NCI-H1105 treated with DMSO at 0.1 percent for 48 hours (cell line): Measurements from ENCODE around the gene VAV2.
"Not testable (repeated sequence)": the region's sequence is repeated elsewhere in the genome, so short reads cannot be mapped to it uniquely, and the experiment has no call there.

Experiments
- DNase-seq: peaks from one replicate; lab custom pipeline; 2025; lab: John Stamatoyannopoulos, UW

The VAV2 gene

DNA sequence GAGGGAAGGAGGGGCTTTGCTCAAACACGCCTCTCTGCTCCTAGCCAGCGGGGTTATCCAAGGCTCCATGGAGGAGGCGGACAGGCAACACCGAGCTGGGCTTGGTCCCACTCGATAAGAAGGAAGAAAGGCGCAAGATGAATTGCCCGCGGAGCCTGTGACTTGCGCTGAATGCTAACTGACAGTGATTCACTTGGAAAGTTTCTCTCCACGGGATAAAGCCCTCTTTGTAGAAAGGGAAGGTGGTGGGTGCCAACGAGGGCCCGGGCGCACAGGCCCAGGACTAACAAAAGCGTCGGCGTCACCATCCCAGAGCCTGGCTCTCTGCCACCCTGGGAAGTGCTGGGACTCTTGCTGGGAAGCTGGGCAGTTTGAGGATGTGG, 76.0 kb downstream of the VAV2 start:
- DNase-seq, result no peak

DNA sequence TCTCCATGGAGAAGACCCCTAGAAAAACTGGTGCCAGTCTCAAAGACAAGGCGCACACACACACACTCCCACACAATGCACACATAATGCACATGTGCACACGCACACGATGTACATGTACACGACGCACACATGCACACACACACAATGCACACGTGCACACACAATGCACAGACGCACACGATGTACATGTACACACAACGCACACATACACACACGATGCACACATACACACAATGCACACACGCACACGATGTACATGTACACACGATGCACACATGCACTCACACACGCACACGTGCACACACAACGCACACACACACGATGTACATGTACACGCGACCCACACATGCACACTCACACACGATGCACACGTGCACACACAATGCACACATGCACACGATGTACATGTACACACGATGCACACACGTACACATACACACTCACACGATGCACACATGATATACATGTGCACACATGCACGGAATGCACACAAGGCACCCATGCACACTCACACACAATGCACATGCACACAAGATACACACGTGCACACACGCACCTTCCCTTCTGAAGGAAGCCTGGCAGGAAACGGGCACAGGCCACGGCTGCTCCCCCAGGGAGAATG, 76.5 kb downstream of the VAV2 start:
- DNase-seq, result no peak

DNA sequence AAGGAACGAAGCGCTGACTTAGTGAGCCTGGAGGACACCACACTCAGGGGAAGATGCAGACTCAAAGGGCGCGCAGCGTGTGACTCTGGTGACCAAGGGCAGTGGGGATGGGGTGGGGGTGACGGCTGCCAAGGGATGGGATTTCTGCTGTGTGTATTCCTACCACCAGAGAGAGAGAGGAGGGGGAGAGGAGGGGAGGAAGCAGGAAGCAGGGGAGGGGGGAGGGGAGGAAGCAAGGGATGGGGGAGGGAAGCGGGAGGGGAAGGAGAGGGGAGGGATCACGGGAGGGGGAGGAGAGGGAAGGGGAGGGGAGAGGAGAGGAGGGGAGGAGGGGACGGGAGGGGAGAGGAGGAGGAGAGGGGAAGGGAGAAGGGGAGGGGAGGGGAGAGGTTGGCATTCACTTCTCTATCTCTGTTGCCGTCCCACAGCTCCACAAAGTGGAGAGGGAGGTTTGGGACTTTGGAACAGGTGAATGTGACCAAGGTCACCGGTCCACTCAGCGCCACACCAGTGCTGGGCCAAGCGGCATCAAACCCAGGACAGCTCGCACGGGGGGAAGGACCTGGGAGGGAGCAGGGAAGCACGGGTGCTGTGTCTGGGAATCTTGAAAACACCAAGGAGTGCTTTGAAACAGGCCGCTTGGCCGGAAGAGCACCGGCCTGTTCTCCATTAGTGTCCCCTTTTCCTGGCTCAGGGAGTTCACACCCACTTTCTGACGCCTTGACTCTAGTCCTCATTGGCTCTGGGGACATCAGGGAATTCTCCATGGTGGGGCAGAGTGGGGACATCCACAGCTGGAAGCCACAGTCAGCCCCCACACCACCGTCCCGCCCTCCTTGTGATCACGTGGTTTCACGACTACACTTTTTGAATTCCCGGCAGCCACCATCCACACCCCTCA, 77.4 kb downstream of the VAV2 start:
- DNase-seq, result no peak

DNA sequence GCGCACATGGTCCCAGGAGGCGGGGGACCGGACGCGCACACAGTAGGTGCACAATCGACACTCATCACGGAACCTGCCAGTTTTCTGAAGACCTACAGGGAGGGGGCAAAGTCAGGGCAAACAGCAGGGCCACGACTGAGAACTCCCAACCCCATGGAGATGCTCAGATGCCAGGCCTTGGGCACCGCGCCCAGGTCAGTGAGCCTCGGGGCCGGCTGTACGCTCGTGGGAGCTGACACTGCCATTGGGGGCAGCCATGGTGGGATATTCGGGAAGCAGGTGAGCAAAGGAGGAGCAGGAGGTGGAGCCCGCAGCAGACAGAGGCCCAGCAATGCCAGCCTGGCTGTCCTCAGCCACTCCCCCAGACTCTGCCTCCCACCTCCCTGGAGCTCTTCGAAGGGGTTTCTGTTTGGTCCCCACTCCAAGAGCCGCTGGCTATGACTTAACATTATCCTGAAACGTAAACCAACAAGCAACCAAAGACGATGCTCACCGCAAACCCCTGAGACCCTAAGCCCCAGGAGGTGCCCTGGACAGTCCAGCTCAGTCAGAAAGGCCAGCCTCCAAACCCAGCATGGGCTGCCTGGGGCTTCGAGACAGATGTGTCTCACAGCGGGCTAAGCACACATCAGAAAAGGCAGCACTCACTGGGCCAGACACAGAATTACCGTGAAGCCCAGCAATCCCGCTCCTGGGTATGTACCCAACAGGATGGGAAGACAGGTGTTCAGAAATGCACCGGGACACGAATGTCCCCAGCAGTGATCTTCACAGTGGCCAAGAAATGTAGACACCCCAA, 78.4 kb downstream of the VAV2 start:
- no peak for DNase-seq

DNA sequence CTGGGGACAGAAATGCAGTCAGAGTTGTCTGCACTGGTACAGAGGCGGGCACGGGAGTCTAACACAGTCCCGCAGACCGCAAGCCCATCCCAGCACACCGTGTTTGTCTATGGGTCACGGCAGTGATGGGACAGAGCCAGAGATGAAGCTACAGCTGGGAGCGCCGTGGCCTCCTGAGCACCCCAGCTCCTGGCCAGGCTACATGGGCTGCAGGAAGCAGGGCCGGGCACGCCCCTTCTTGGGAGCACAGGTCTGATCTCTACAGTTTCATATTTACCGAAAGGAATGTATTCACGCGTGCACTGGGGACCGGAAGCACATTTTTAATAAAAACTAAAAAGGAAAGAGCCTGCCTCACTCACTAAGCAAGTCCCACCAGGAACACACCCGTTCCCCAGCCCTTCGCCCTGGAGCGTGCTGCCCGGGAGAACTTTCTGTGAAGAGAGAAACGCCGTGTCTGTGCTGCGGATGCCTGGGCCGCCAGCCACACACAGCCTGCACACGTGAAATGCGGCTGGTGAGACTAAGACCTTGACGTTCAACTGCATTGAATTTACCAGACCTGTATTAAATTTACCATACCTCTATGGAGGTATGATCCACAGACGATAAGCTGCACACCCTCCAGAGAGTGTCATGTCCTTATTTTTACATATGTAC, 81.1 kb downstream of the VAV2 start:
- no peak for DNase-seq

DNA sequence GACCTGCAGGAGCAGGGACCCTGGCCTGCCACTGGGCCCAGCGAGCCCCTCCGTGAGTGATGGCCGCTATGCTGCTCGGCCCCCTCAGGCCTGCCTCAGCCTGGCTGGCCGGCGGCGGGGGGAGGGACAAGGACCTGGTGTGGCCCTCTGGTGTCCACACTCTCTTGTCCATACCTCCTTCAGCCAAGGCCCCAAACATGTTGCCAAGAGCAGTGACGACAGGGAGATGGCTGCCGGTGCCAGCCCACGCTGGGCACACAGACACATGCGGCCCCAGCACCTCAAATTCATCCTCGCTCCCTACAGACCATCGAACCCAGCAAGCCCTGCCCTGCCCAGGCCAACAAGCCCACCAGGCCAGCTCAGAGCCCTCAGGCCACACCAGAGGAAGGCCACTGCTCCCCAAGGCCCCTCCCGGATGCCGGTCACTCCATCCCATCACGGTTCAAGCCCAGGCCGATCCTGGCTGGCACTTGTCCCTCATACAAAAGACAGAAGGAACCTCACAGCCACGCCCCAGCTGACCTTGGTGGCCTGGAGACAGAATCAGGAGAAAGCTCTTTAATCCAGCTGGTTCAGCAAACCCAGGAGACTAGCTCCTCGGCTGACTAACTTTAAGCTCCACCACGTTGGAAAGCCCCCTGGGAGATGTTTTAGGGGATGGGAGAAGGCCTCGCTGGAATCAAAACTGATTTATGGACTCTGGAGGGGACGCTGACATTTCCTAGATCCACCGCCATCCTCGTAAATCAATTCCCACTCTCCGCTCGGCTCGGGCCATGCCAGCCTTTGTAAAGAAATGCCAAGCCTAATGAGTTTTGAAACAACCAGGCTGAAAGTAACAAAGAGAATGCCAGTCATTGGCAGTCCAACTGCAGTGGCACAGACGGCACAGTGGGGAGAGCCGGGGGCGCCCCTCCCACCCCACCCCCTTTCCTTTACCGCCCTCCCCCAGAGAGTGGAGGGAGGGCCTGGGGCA, 84.9 kb downstream of the VAV2 start:
- DNase-seq, result no peak

DNA sequence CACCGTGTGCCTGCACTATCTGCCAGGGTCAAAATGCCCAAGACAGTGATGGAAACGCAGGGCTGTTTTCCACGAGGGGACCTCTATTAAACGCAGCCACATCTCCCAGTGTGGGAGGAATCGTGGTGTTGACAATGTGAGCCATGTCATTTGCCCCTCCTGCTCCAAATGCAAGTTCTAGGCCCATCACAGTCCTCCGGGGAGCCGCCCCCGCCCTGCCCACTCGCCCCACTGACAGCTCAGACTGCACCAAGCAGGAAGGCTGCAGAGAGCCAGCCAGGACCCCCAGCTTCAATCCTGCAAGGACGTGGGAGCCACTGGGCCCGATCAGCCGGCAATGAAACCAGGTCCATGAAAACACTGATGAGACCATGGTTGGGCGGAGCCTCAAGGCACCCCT, 85.9 kb downstream of the VAV2 start:
- DNase-seq, result no peak

DNA sequence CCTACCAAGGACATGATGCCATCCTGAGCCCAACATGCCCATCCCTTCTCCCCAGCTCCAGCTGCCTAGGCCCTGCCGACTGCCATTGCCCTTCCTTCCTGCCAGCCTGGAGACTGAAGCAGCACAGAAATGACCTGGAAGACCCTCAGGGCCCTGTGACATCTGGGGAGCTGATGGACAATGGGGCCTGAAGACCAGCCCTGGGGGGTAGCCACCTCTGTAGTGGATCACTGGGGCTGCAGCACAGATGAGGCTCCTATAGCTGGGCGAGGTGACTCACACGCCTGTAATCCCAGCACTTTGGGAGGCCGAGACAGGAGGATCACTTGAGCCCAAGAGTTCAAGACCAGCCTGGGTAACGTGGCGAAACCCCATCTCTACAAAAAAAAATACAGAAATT, 86.6 kb downstream of the VAV2 start:
- no peak for DNase-seq

DNA sequence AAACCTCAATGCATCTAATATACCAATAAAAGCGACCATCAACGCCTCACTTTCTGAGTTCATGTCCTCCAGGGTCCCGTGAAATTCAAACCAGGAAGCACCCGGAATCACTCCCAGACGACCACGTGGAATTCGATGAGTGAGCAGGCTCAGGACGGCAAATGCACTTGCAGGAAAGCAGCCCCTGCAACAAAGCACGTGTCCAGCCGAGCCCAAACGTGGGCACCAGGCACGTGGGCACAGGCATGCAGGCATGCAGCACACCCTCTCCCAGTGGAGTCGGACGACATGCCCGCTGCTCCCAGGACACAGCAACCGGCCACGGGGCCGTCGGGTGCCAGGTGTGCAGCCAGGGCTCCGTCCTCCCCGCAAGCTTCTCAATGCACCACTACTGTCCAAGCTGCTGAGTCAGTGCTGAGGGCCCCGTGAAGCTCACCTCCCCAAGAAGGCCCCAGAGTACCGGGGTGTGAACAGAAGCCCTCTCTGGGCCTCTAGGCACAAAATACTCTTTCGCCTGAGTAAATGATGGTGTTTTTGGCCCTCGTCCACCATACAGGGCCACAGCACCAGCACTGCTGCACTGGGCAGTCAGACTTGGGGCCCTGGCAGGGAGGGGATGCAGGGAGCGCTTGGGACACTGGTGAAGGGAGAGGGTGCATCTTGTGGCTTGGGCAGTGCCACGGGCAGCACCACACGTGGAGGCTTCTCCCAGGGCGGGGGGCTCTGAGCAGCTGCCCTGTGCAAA, 87.6 kb downstream of the VAV2 start:
- DNase-seq, result no peak

DNA sequence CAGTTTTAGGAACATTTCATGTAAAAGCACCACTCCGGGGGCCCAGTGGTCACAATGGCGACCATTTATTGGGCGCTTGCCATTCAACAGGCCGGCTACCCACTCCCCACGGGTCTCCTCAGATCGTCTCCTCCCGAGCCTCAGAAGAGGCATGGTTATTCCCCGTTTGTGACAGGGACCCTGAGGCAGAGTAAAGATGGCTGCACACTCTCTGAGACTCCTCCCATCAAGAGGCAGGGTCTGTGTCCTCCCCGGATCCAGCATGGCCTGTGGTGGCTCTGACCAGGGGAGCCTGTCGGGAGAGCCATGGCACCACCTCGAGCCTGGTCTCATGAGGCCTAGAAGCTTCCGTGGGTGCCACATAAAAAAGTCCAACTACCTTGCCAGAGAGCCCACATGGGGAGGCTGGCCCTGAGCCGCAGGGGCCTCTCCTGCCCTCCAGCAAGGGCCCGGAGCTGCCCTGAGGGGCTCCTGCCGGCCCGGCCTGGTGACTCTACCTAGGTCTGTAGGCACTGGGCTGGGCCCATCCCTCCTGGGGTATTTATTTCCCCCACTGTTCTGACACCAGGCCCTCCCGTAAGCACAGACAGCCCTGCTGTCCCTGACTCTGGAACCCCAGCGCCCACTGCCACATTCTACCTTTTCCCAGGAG, 90.8 kb downstream of the VAV2 start:
- no peak for DNase-seq

DNA sequence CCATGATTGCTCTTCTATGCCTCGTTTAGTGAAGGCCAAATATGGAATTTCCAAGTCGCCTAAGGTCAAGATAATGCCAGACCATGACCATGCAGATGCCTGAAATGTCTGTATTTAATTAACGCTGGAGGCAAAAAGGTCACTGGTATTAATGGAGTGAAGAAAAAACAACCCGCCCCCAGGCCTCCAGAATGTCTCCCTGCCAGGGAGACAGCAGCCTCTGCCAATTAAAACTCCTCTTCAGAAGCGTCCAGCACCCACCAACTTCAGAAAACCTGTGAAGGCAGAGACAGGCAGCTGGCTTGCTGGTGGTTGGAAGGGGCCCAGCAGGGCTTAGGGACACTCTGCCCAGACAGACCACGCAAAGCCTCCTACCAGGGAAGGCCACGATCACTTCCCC, 94.4 kb downstream of the VAV2 start:
- no peak for DNase-seq

DNA sequence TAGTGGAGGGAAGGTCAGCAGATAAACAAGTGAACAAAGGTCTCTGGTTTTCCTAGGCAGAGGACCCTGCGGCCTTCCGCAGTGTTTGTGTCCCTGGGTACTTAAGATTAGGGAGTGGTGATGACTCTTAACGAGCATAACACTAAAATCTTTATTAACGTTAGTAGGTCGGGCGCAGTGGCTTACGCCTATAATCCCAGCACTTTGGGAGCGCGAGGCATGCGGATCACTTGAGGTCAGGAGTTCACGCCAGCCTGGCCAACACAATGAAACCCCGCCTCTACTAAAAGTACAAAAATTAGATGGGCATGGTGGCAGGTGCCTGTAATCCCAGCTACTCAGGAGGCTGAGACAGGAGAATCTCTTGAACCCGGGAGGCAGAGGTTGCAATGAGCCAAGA, 96.1 kb downstream of the VAV2 start:
- not testable (repeated sequence) for DNase-seq

DNA sequence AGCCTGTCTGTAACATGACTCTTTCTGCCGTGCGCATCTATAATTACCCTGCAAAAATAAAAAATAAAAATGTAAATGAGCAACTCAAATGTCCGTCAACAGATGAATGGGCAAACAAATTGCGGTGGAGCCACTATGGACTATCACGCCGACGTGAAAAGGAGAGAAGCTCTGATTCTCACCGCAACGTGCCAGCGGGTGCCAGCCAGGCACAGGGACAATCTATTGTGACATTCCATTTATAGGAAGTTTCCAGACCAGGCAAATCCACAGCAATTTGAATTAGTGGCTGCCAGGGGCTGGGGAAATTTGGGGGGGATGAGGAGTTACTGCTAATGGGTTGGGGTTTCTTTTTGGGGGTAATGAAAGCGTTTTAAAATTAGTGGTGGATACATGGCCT, 96.8 kb downstream of the VAV2 start:
- no peak for DNase-seq

DNA sequence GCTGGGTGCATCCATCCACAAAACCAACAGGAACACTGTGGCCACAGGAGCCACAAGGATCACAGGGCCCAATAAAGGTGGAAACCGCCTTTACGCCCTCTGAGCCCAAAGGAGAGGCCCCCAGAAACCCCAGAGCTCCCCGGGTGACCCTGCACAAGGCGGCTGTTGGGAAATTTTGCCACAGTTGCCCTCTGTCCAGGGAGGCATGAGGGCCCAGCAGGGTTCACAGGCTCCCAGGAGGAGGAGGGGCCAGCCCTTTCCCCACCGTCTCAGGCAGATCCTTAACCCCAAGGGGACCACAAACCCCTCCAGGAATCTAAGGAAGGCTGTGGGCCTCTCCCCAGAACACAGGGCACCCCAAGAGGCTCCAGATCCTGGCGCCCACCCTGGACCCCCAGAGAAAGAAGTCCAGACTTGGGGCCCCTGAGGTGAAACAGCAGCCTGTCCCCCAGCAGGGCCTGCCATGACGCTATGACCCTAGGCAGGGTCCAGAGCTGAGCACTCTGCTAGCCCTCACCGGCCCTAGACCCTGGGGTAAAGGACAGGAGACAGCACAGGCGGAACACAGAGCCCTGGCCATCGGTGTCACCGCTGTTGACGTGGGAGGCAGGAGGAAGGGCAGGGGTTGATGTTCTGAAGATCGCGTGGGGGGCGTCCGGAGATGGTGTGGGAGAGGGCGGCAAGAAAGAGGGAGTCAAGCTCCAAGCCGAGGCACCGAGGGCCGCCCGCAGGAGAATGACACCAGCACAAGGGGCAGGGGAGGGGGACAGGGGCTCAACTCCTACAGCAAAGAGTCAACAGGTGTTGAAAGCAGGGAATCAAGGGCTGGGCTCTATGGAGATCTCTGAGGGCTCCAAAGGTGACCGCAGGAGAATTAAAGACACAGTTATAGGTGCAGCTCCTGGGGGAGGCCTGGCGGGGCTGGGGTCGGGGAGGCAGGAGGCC, 97.5 kb downstream of the VAV2 start:
- DNase-seq, result no peak

DNA sequence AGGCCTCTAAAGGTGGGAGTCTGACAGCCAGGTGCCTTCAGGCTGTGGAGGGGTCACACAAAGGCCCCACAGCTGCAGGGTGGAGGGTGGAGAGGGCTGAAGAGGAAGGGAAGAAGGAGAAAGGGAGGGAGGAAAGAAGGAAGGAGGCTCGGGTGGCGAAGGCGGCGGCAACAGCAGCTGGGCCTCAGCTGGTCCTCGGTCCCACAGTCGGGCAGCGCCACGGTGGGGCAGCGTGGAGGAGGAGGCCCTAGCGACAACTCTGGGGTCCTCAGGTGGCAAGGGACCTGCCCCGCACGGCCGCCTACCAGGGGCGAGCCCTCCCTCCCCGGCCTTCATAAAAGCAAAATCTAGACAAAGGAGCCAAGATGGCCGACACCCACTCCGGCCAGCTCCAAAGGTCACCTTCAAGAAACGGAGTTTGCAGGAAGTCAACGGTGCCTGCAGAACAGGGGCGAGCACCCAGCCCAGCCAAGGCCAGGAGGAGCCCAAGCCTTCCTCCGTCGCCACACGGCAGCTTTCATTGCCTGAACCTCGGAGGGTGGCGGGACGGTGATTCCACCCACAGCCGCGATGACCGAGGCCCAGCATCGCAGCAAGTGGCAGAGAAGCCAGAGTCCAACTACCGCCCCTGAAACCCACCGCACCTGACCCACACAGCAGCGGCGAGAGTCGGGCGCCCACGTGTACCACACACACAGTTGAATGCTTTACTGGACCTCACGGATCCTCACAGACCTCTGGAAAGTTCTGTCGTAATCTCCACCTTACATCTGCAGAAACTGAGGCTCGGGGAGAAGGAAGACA, 98.7 kb downstream of the VAV2 start:
- no peak for DNase-seq

DNA sequence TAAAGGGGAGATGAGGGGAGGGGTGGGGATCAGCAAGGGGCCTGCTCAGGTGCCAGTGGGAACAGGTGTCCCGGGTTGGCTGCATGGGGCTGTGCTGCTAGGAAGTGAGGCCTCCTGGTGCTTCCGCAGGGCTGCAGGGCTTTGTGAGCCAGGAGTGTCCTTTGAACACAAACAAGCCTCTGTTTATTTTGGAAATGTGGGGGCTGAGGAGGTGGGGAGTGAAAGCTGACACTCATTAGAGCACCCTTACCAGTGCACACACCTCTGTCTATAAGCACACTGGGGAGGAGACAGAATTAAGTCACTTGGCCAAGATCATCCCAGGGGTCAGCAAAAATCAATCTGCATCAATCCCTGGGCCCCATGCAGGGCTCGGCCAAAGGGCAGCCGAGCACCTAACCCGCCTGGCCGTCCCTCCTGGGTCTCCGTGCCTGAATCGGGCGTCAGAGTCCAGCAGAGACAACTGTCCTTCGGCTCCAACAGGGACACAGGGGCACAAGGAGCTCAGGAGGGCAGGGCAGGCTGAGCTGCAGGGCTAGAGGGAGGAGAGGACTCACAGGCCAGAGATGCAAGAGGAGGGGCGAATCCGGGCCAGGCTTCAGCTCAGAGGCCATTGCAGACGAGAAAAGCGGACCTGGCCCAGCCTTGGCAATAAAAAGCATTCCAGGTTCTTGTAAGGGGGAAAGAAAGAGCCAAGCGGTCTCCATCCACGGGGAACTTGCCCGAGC, 99.8 kb downstream of the VAV2 start:
- DNase-seq, result no peak

DNA sequence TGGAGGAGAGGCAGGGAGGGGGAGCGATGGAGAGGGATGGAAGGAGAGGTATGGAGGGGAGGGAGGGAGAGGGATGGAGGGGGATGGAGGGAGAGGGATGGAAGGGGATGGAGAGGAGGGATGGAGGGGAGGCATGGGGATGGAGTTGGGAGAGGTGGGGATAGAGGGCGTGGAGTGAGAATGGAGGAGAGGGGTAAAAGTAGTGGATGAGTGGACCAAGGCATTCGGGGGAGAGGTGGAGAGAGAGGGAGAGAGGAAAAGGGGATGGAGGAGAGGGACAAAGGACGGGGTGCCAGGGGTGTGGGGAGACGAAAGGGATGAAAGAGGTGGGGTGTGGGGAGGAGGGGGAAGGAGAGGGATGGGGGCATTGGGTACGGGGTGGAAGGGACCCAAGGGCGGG, 100.4 kb downstream of the VAV2 start:
- DNase-seq, result no peak
